A673 (cell line): ENCODE data around the gene SNX8. TPM values are rescaled to one million over a fixed set of nuclear protein-coding genes. Genes with fewer than 3 reads are reported as not detected.
"Not testable (repeated sequence)": the region's sequence is repeated elsewhere in the genome, so short reads cannot be mapped to it uniquely, and the experiment has no call there.

ENCODE experiments used
- BruUV-seq: library from RNA; stranded (reverse); fragments of 400-500 nt; replicated peaks from 2 replicates; lab custom pipeline; 2021; lab: Mats Ljungman, UMichigan
- CTCF ChIA-PET: fragments of 300-600 bp; sonication (Branson Sonifier 250); formaldehyde crosslinking; loops from one replicate; lab custom pipeline; 2022; ENCODE audit warnings: antibody characterized with exemption; lab: Charles Lee
- POLR2A ChIA-PET: fragments of 300-600 bp; sonication (Branson Sonifier 250); formaldehyde crosslinking; loops from one replicate; lab custom pipeline; 2022; ENCODE audit warnings: antibody characterized with exemption; ENCODE audit not compliant: low non-redundant PET; lab: Charles Lee
- DNase-seq: peaks from one replicate; pipeline ENCODE4 v3.0.0-alpha.2; 2015; ENCODE audit warnings: low spot score
- H3K27ac ChIP-seq: fragments of 200-600 bp; sonication (generic); 2 replicates; pipeline ENCODE4 v1.5.1; 2016; ENCODE audit warnings: mixed run types, low read depth, mild to moderate bottlenecking, mixed read lengths, antibody characterized with exemption, low read length; ENCODE audit not compliant: poor library complexity, severe bottlenecking
- H3K27me3 ChIP-seq: fragments of 200-600 bp; sonication (generic); replicated peaks from 2 replicates; pipeline ENCODE4 v1.6.1; 2017; ENCODE audit warnings: mixed run types, low read depth, mild to moderate bottlenecking, mixed read lengths, antibody characterized with exemption, low read length; ENCODE audit not compliant: insufficient read depth, poor library complexity
- H3K36me3 ChIP-seq: fragments of 200-600 bp; sonication (generic); 2 replicates; pipeline ENCODE4 v1.6.1; 2016; ENCODE audit warnings: mixed run types, mild to moderate bottlenecking, mixed read lengths, antibody characterized with exemption, low read length; ENCODE audit not compliant: insufficient read depth, poor library complexity, severe bottlenecking
- H3K4me1 ChIP-seq: fragments of 200-600 bp; sonication (generic); 2 replicates; pipeline ENCODE4 v1.6.1; 2017; ENCODE audit warnings: mixed run types, mild to moderate bottlenecking, mixed read lengths, antibody characterized with exemption, low read length; ENCODE audit not compliant: insufficient read depth, poor library complexity, severe bottlenecking
- H3K4me3 ChIP-seq: fragments of 200-600 bp; sonication (generic); 2 replicates; pipeline ENCODE4 v1.5.1; 2016; ENCODE audit warnings: low read depth, mixed run types, mild to moderate bottlenecking, mixed read lengths, low read length; ENCODE audit not compliant: poor library complexity, severe bottlenecking
- H3K9me3 ChIP-seq: fragments of 200-600 bp; sonication (generic); 2 replicates; pipeline ENCODE4 v1.6.1; 2016; ENCODE audit warnings: mixed run types, low read depth, mild to moderate bottlenecking, mixed read lengths, antibody characterized with exemption, low read length; ENCODE audit not compliant: poor library complexity, severe bottlenecking
- CTCF ChIP-seq: fragments of 300-800, 200-600 bp; sonication (generic); conservative IDR thresholded peaks from 2 replicates; pipeline ENCODE4 v1.5.1; 2017; ENCODE audit warnings: low read depth, mild to moderate bottlenecking, antibody characterized with exemption, low read length, moderate library complexity, mixed read lengths
- EZH2 ChIP-seq: fragments of 200-600 bp; sonication (generic); IDR thresholded peaks from 2 replicates; pipeline ENCODE4 v1.6.1; 2017; ENCODE audit warnings: borderline replicate concordance, low read depth, mild to moderate bottlenecking, mixed read lengths, antibody characterized with exemption, low read length; ENCODE audit not compliant: poor library complexity, severe bottlenecking
- intact Hi-C: fragments of 100-400 bp; cut with micrococcal nuclease; formaldehyde crosslinking; loops from one replicate; pipeline ENCODE4 v1.10.0; 2022; ENCODE audit not compliant: unreplicated experiment
- total RNA-seq: library from RNA; stranded (reverse); gene quantifications from 2 replicates; pipeline ENCODE4 v1.2.3, GENCODE V29; 2021

The SNX8 gene
- total RNA-seq, 1 experiment from 2014 or later = 42.9 TPM

DNA sequence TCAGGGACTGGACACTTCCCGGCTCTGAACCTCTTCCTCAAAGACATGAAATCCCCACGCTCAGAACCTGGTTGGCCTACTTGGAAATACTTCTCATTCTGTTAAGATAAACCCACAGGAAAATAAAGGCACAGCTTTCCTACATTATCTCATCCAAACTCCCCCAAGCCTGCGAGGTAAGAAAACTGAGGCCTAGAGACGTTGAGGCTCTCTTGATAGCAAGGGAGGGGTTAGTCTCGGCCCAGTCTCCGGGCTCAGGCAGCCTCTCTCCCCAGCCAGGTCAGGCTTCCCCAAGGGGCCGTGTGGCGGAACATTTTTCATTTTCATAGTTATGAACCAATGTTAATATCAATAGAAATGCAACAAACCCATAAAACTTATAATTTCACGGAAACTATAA is 35.8 kb upstream of the SNX8 start:
- no peak overlapping the region for H3K4me3 ChIP-seq
- ChIA-PET CTCF (no interaction called here), POLR2A (no interaction called here)
- BruUV-seq = no TSS peak
- H3K9me3 ChIP-seq = no peaks in the 10 kb centered on the region
- H3K27me3 ChIP-seq = no peaks in the 10 kb centered on the region
- peaks cover 5% of the 10 kb centered on the region for H3K4me1 ChIP-seq
- no peak overlapping the region for H3K27ac ChIP-seq
- intact Hi-C loops = loop anchor here (10.0 kb wide), 2 partner anchors 685 to 775 kb away; partner anchors contain the start of gene PSMG3
- no peak for TF ChIP-seq EZH2
- no peak for TF ChIP-seq CTCF
- H3K36me3 ChIP-seq = no peaks in the 10 kb centered on the region
- DNase-seq = no peak

GRCh38 chr7:2347351-2348063 is 33.3 kb upstream of the SNX8 start:
- H3K4me1 ChIP-seq, H3K27me3 ChIP-seq, H3K4me3 ChIP-seq, BruUV-seq, H3K27ac ChIP-seq, H3K9me3 ChIP-seq, H3K36me3 ChIP-seq, POLR2A ChIA-PET, DNase-seq: not testable (repeated sequence)
- intact Hi-C loops = loop anchor here (5.0 kb wide), 1 partner anchor 100 kb away; no protein-coding TSS in a partner anchor
- CTCF ChIA-PET = interaction anchor here (0.7 to 1.3 kb wide), 3 partner anchors 106 to 465 kb away, joined by 3 to 6 read pairs (median 4); partner anchors contain the start of genes MRM2 and NUDT1

DNA sequence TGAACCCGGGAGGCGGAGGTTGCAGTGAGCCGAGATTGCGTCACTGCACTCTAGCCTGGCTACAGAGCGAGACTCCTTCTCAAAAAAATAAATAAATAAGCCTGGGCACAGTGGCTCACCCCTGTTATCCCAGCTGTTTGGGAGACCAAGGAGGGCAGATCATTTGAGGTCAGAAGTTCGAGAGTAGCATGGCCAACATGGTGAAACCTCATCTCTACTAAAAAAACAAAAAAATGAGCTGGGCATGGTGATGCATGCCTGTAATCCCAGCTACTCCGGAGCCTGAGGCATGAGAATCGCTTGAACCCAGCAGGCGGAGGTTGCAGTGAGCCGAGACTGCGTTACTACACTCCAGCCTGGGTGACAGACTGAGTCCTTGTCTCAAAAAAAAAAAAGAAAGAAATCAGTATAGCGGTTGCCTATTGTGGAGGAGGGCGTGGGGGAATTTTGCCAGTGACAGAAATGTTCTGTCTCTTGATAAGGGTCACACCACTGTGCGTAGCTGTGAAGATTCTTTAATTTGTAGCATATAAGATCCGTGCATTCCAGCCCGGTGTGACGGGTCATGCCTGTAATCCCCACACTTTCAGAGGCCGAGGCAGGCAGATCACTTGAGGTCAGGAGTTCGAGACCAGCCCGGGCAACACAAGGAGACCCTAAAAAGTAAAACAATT is 22.5 kb upstream of the SNX8 start:
- no peaks in the 10 kb centered on the region for H3K27me3 ChIP-seq
- no peaks in the 10 kb centered on the region for H3K36me3 ChIP-seq
- H3K4me1 ChIP-seq = no peaks in the 10 kb centered on the region
- ChIA-PET CTCF (no interaction called here), POLR2A (no interaction called here)
- intact Hi-C loops = no loop called here
- no peak overlapping the region for H3K27ac ChIP-seq
- no peak overlapping the region for H3K4me3 ChIP-seq
- DNase-seq = no peak
- TF ChIP-seq EZH2 = no peak
- no peak for TF ChIP-seq CTCF
- H3K9me3 ChIP-seq = no peaks in the 10 kb centered on the region
- no TSS peak for BruUV-seq

DNA sequence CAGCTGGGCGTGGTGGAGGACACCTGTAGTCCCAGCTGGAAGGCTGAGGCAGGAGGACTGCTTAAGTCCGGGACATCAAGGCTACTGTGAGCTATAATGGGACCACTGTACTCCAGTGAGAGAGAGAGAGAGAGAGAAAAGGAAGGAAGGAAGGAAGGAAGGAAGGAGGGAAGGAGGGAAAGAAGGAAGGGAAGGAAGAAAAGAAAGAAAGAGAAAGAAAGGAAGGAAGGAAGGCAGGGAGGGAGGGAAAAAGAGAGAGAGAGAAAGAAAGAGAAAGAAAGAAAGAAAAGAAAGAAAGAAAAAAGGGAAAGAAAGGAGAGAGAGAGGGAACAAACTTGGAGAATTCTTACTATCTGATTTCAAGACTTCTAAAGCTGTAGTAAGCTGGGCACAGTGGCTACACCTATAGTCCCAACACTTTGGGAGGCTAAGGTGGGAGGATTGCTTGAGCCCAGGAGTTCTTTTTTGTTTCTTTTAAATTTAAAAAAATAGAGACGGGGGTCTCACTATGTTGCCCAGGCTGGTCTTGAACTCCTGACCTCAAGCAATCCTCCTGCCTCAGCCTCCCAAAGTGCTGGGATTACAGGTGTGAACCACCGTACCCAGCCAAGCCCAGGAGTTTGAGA is 18.5 kb upstream of the SNX8 start:
- BruUV-seq, DNase-seq, POLR2A ChIA-PET: not testable (repeated sequence)

More for the DNA sequence above, 18.5 kb upstream of the SNX8 start:
- intact Hi-C loops, H3K36me3 ChIP-seq, H3K9me3 ChIP-seq, H3K4me1 ChIP-seq, H3K4me3 ChIP-seq, CTCF ChIA-PET, H3K27ac ChIP-seq, H3K27me3 ChIP-seq: not testable (repeated sequence)
